Measurements from ENCODE around the gene SCD5.
A peak's percentile ranks its signal among the peaks of the same experiment; 100 is the strongest.

The SCD5 gene

GRCh38 chr4:82801910-82802521 is 3.4 kb upstream of the SCD5 start:
- Histone ChIP-seq H2AFZ (ENCODE audit: low read length) (no peak overlapping the region), H3K9me3 (ENCODE audit: low read length) (no peaks in the 10 kb centered on the region), H3K27me3 (ENCODE audit: insufficient read depth, low read length) (peaks cover 8% of the 10 kb centered on the region; the same call in 1 of the 2 replicates), H3F3A (ENCODE audit: insufficient read depth, low read length) (no peaks in the 10 kb centered on the region), H3K36me3 (ENCODE audit: insufficient read depth, low read length) (no peaks in the 10 kb centered on the region), H3K4me2 (ENCODE audit: low read length) (no peak overlapping the region), H3K79me2 (ENCODE audit: insufficient read depth, low read length) (no peaks in the 10 kb centered on the region), H3K4me1 (ENCODE audit: insufficient read depth, low read length, severe bottlenecking) (peaks cover 16% of the 10 kb centered on the region), H3K9me2 (ENCODE audit: low read depth, low read length) (no peaks in the 10 kb centered on the region), H3K27ac (ENCODE audit: low read depth, low read length, poor library complexity, severe bottlenecking) (no peak overlapping the region), H3K9ac (ENCODE audit: low read length) (no peak overlapping the region), H4K20me1 (ENCODE audit: insufficient read depth, low read length) (no peaks in the 10 kb centered on the region), H3K4me3 (ENCODE audit: low read depth, low read length, poor library complexity, severe bottlenecking) (no peak overlapping the region)
- no peak for TF ChIP-seq EZH2 (IDR thresholded peaks at IDR 0.05; ENCODE audit: borderline replicate concordance, low read length)
- peak; percentile 65 for TF ChIP-seq CTCF (IDR thresholded peaks at IDR 0.05; ENCODE audit: low read length)

- Histone ChIP-seq H2AFZ (ENCODE audit: low read length) (no peak overlapping the region), H4K20me1 (ENCODE audit: insufficient read depth, low read length) (no peaks in the 10 kb centered on the region), H3K4me1 (ENCODE audit: insufficient read depth, low read length, severe bottlenecking) (peaks cover 16% of the 10 kb centered on the region), H3K9me3 (ENCODE audit: low read length) (no peaks in the 10 kb centered on the region), H3K9me2 (ENCODE audit: low read depth, low read length) (no peaks in the 10 kb centered on the region), H3K36me3 (ENCODE audit: insufficient read depth, low read length) (no peaks in the 10 kb centered on the region), H3K79me2 (ENCODE audit: insufficient read depth, low read length) (no peaks in the 10 kb centered on the region), H3K27me3 (ENCODE audit: insufficient read depth, low read length) (peaks cover 10% of the 10 kb centered on the region; the same call in 1 of the 2 replicates), H3K27ac (ENCODE audit: low read depth, low read length, poor library complexity, severe bottlenecking) (no peak overlapping the region), H3K4me2 (ENCODE audit: low read length) (peak overlapping the region; percentile 63), H3K9ac (ENCODE audit: low read length) (no peak overlapping the region; the same call in 1 of the 2 replicates), H3F3A (ENCODE audit: insufficient read depth, low read length) (no peaks in the 10 kb centered on the region), H3K4me3 (ENCODE audit: low read depth, low read length, poor library complexity, severe bottlenecking) (peak overlapping the region; percentile 55)
- TF ChIP-seq CTCF (IDR thresholded peaks at IDR 0.05; ENCODE audit: low read length) = no peak
- no peak for TF ChIP-seq EZH2 (IDR thresholded peaks at IDR 0.05; ENCODE audit: borderline replicate concordance, low read length)
These were observed 648 bp upstream of the SCD5 start for GRCh38 chr4:82799006-82799881.

- Histone ChIP-seq H2AFZ (ENCODE audit: low read length) (no peak overlapping the region), H3K9me3 (ENCODE audit: low read length) (no peaks in the 10 kb centered on the region), H3K4me1 (ENCODE audit: insufficient read depth, low read length, severe bottlenecking) (peaks cover 16% of the 10 kb centered on the region), H3K9ac (ENCODE audit: low read length) (no peak overlapping the region), H3K79me2 (ENCODE audit: insufficient read depth, low read length) (no peaks in the 10 kb centered on the region), H3K27me3 (ENCODE audit: insufficient read depth, low read length) (peaks cover 10% of the 10 kb centered on the region; the same call in 1 of the 2 replicates), H3K36me3 (ENCODE audit: insufficient read depth, low read length) (no peaks in the 10 kb centered on the region), H4K20me1 (ENCODE audit: insufficient read depth, low read length) (no peaks in the 10 kb centered on the region), H3K4me3 (ENCODE audit: low read depth, low read length, poor library complexity, severe bottlenecking) (no peak overlapping the region), H3K9me2 (ENCODE audit: low read depth, low read length) (no peaks in the 10 kb centered on the region), H3F3A (ENCODE audit: insufficient read depth, low read length) (no peaks in the 10 kb centered on the region), H3K4me2 (ENCODE audit: low read length) (no peak overlapping the region), H3K27ac (ENCODE audit: low read depth, low read length, poor library complexity, severe bottlenecking) (no peak overlapping the region)
- no peak for TF ChIP-seq CTCF (IDR thresholded peaks at IDR 0.05; ENCODE audit: low read length)
- no peak for TF ChIP-seq EZH2 (IDR thresholded peaks at IDR 0.05; ENCODE audit: borderline replicate concordance, low read length)
These were observed 1.0 kb downstream of the SCD5 start for GRCh38 chr4:82797405-82798111.
